Activated T-helper 2 cell treated with anti-CD3 and anti-CD28 coated beads, Interferon-gamma antibody, Interleukin-2, Interleukin-4, amounts not matched to agents 10 μg/mL and 5 μg/mL and 100 μg/mL, durations not matched to agents 14 hours and 24 hours and 36 hours (primary cell): Measurements from ENCODE around the gene PARM1. TPM values are rescaled to one million over a fixed set of nuclear protein-coding genes. Genes with fewer than 3 reads are reported as not detected.

Source experiments
- DNase-seq: peaks from one replicate; pipeline ENCODE4 v3.0.0; 2021; ENCODE audit warnings: low spot score
- H3K27ac Mint-ChIP-seq: one replicate; pipeline ENCODE4 v1.8.0; 2021; ENCODE audit warnings: mixed read lengths
- H3K27me3 Mint-ChIP-seq: one replicate; pipeline ENCODE4 v1.8.0; 2021; ENCODE audit warnings: low read depth, mixed read lengths
- H3K36me3 Mint-ChIP-seq: one replicate; pipeline ENCODE4 v1.8.0; 2021; ENCODE audit warnings: low read depth, mixed read lengths
- H3K4me1 Mint-ChIP-seq: one replicate; pipeline ENCODE4 v1.8.0; 2021; ENCODE audit warnings: low read depth, mixed read lengths
- H3K4me3 Mint-ChIP-seq: one replicate; pipeline ENCODE4 v1.8.0; 2021; ENCODE audit warnings: low read depth, mild to moderate bottlenecking, moderate library complexity, mixed read lengths
- H3K9me3 Mint-ChIP-seq: one replicate; pipeline ENCODE4 v1.8.0; 2021; ENCODE audit warnings: mixed read lengths
- intact Hi-C: fragments of 100-400 bp; cut with micrococcal nuclease; formaldehyde crosslinking; loops from one replicate; pipeline ENCODE4 v1.15.1; 2023
- total RNA-seq: library from RNA; stranded (reverse); gene quantifications from 2 replicates; pipeline ENCODE4 v1.2.3, GENCODE V29; 2022

PARM1 gene
- total RNA-seq, 1 donor from 2014 or later: not detected

- Mint-ChIP-seq H3K36me3 (no peaks in the 10 kb centered on the region), H3K9me3 (no peaks in the 10 kb centered on the region), H3K27ac (no peak overlapping the region), H3K4me3 (no peak overlapping the region), H3K27me3 (no peaks in the 10 kb centered on the region), H3K4me1 (no peaks in the 10 kb centered on the region)
- intact Hi-C loops: no loop called here
- DNase-seq: no peak
These were observed 120.4 kb downstream of the PARM1 start for GRCh38 chr4:75053352-75053751.

GRCh38 chr4:75054078-75054477, 121.2 kb downstream of the PARM1 start:
- no peaks in the 10 kb centered on the region for H3K36me3 Mint-ChIP-seq

GRCh38 chr4:75056277-75056676, 123.4 kb downstream of the PARM1 start:
- H3K4me1 Mint-ChIP-seq: no peaks in the 10 kb centered on the region
- intact Hi-C loops: no loop called here
- no peak overlapping the region for H3K4me3 Mint-ChIP-seq
- no peaks in the 10 kb centered on the region for H3K27me3 Mint-ChIP-seq
- no peak overlapping the region for H3K27ac Mint-ChIP-seq
- no peak for DNase-seq
- no peaks in the 10 kb centered on the region for H3K36me3 Mint-ChIP-seq
- H3K9me3 Mint-ChIP-seq: no peaks in the 10 kb centered on the region

More at GRCh38 chr4:75054078-75054477, 121.2 kb downstream of the PARM1 start:
- H3K4me1 Mint-ChIP-seq: no peaks in the 10 kb centered on the region
- no peak overlapping the region for H3K4me3 Mint-ChIP-seq
- intact Hi-C loops: no loop called here
- no peaks in the 10 kb centered on the region for H3K27me3 Mint-ChIP-seq
- DNase-seq: no peak
- H3K9me3 Mint-ChIP-seq: no peaks in the 10 kb centered on the region
- no peak overlapping the region for H3K27ac Mint-ChIP-seq

GRCh38 chr4:75057369-75057768, 124.5 kb downstream of the PARM1 start:
- no peak overlapping the region for H3K27ac Mint-ChIP-seq
- H3K27me3 Mint-ChIP-seq: no peaks in the 10 kb centered on the region
- no peaks in the 10 kb centered on the region for H3K36me3 Mint-ChIP-seq
- intact Hi-C loops: no loop called here
- no peak overlapping the region for H3K4me3 Mint-ChIP-seq
- no peaks in the 10 kb centered on the region for H3K9me3 Mint-ChIP-seq
- H3K4me1 Mint-ChIP-seq: no peaks in the 10 kb centered on the region
- DNase-seq: no peak

GRCh38 chr4:75058486-75058885, 125.6 kb downstream of the PARM1 start:
- Mint-ChIP-seq H3K4me3 (no peak overlapping the region), H3K27me3 (no peaks in the 10 kb centered on the region), H3K9me3 (no peaks in the 10 kb centered on the region), H3K4me1 (no peaks in the 10 kb centered on the region), H3K27ac (no peak overlapping the region), H3K36me3 (no peaks in the 10 kb centered on the region)
- intact Hi-C loops: no loop called here
- DNase-seq: no peak

GRCh38 chr4:75063433-75063832, 130.5 kb downstream of the PARM1 start:
- Mint-ChIP-seq H3K9me3 (no peaks in the 10 kb centered on the region), H3K27me3 (no peaks in the 10 kb centered on the region), H3K4me3 (no peak overlapping the region), H3K4me1 (no peaks in the 10 kb centered on the region), H3K36me3 (no peaks in the 10 kb centered on the region), H3K27ac (no peak overlapping the region)
- intact Hi-C loops: no loop called here
- DNase-seq: no peak

- no peaks in the 10 kb centered on the region for H3K27me3 Mint-ChIP-seq
- no peak for DNase-seq
- H3K9me3 Mint-ChIP-seq: no peaks in the 10 kb centered on the region
- intact Hi-C loops: no loop called here
- H3K27ac Mint-ChIP-seq: no peak overlapping the region
- no peak overlapping the region for H3K4me3 Mint-ChIP-seq
- no peaks in the 10 kb centered on the region for H3K4me1 Mint-ChIP-seq
- H3K36me3 Mint-ChIP-seq: no peaks in the 10 kb centered on the region
These were observed 133.0 kb downstream of the PARM1 start for GRCh38 chr4:75065909-75066308.

- no peaks in the 10 kb centered on the region for H3K36me3 Mint-ChIP-seq
- H3K4me3 Mint-ChIP-seq: no peak overlapping the region
- H3K9me3 Mint-ChIP-seq: no peaks in the 10 kb centered on the region
- H3K4me1 Mint-ChIP-seq: no peaks in the 10 kb centered on the region
- H3K27me3 Mint-ChIP-seq: no peaks in the 10 kb centered on the region
- H3K27ac Mint-ChIP-seq: no peak overlapping the region
- no peak for DNase-seq
- intact Hi-C loops: no loop called here
These were observed 136.7 kb downstream of the PARM1 start for GRCh38 chr4:75069493-75070074.

- DNase-seq: no peak
- H3K36me3 Mint-ChIP-seq: no peaks in the 10 kb centered on the region
- no peaks in the 10 kb centered on the region for H3K27me3 Mint-ChIP-seq
- intact Hi-C loops: no loop called here
- H3K4me3 Mint-ChIP-seq: no peak overlapping the region
- no peak overlapping the region for H3K27ac Mint-ChIP-seq
- no peaks in the 10 kb centered on the region for H3K4me1 Mint-ChIP-seq
- no peaks in the 10 kb centered on the region for H3K9me3 Mint-ChIP-seq
These were observed 138.4 kb downstream of the PARM1 start for GRCh38 chr4:75071317-75071716.

- Mint-ChIP-seq H3K9me3 (no peaks in the 10 kb centered on the region), H3K4me3 (no peak overlapping the region), H3K4me1 (no peaks in the 10 kb centered on the region), H3K36me3 (no peaks in the 10 kb centered on the region), H3K27me3 (no peaks in the 10 kb centered on the region), H3K27ac (no peak overlapping the region)
- intact Hi-C loops: no loop called here
- DNase-seq: no peak
These were observed 148.0 kb downstream of the PARM1 start for GRCh38 chr4:75080888-75081287.

GRCh38 chr4:75081561-75081960, 148.6 kb downstream of the PARM1 start:
- DNase-seq: no peak
- H3K4me1 Mint-ChIP-seq: no peaks in the 10 kb centered on the region
- H3K4me3 Mint-ChIP-seq: no peak overlapping the region
- H3K27me3 Mint-ChIP-seq: no peaks in the 10 kb centered on the region
- no peaks in the 10 kb centered on the region for H3K9me3 Mint-ChIP-seq
- H3K27ac Mint-ChIP-seq: no peak overlapping the region
- intact Hi-C loops: no loop called here
- H3K36me3 Mint-ChIP-seq: no peaks in the 10 kb centered on the region

GRCh38 chr4:75087416-75087815, 154.5 kb downstream of the PARM1 start:
- no peaks in the 10 kb centered on the region for H3K9me3 Mint-ChIP-seq
- intact Hi-C loops: no loop called here
- H3K27ac Mint-ChIP-seq: no peak overlapping the region
- no peaks in the 10 kb centered on the region for H3K36me3 Mint-ChIP-seq
- H3K4me1 Mint-ChIP-seq: no peaks in the 10 kb centered on the region
- no peak overlapping the region for H3K4me3 Mint-ChIP-seq
- H3K27me3 Mint-ChIP-seq: no peaks in the 10 kb centered on the region
- DNase-seq: no peak

GRCh38 chr4:75087865-75088264, 154.9 kb downstream of the PARM1 start:
- H3K27me3 Mint-ChIP-seq: no peaks in the 10 kb centered on the region
- no peaks in the 10 kb centered on the region for H3K4me1 Mint-ChIP-seq
- no peak for DNase-seq
- no peak overlapping the region for H3K4me3 Mint-ChIP-seq
- no peak overlapping the region for H3K27ac Mint-ChIP-seq
- H3K9me3 Mint-ChIP-seq: peaks cover 3% of the 10 kb centered on the region
- intact Hi-C loops: no loop called here
- no peaks in the 10 kb centered on the region for H3K36me3 Mint-ChIP-seq

GRCh38 chr4:75089206-75089605, 156.3 kb downstream of the PARM1 start:
- H3K4me1 Mint-ChIP-seq: no peaks in the 10 kb centered on the region
- intact Hi-C loops: no loop called here
- H3K4me3 Mint-ChIP-seq: no peak overlapping the region
- no peaks in the 10 kb centered on the region for H3K36me3 Mint-ChIP-seq
- H3K27ac Mint-ChIP-seq: no peak overlapping the region
- no peak for DNase-seq
- peaks cover 4% of the 10 kb centered on the region for H3K9me3 Mint-ChIP-seq
- no peaks in the 10 kb centered on the region for H3K27me3 Mint-ChIP-seq
